ENCODE measurements around the gene CFL1. TPM values are rescaled to one million over a fixed set of nuclear protein-coding genes. Genes with fewer than 3 reads are reported as not detected.

CFL1 gene
- total and polyA plus RNA-seq, 2 donors from 2014 or later, result 705 to 846 TPM

DNA sequence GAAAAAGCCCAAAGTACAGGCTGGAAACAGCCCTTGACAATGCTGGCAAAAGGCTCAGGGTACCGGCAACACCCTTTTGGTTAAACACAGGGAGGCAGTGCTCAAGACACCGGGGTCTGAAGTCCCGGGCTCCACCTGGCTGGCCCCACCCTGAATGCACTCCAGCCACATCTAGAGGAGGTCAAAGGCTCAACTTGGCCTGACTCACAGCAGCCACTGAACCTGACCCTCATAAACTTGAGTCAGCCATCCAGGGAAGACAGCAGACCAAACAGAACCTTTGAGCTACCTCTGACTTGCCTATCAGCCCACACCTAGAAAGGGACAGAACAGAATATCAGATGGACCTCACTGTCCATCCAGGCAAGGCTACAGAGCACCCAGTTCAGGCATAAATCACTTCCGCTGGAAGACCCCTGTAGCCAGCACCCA, 3.8 kb downstream of the CFL1 start:
- H3K9ac ChIP-seq (ENCODE audit: low read length in 3 of 3), result no peak overlapping the region
- H3K4me3 ChIP-seq (ENCODE audit: low read length in 3 of 3), result no peak overlapping the region
- intact Hi-C loops (cut with DNase I), result no loop called here

DNA sequence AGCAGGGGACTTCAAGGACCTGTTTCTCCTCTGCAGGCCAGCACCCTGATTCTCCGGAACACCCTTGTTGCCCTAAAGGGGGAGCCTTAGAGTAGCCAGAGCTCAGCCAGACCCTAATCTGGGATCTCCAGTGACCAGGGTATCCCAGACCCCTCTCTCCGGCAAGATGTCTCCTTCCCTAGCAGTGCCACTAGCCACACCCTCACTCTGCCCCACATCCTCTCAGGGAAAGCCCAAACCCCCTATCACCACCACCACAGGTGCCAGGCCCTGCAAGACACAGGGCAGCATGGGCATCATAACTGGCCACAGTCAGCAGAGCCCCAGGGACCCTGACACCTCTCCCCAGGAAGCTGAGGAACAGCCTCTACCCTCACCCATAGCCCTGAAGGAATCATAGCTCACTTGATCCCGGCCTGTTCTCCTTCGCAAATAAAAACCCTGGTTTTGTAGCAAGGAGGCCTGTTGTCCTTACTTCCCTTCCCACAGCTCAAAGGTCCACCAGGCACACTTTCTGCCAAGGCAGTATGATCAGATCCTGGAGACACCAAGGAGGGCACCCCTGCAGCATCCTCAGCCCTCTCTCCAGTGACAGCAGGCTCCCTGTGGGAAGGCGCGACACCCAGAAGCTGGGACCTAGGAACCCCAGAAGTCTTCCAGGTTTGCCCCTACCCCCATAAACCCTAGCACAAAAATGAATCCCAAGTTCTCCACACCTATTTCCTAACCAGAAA, 4.6 kb downstream of the CFL1 start:
- TF ChIP-seq, protein P1, sequence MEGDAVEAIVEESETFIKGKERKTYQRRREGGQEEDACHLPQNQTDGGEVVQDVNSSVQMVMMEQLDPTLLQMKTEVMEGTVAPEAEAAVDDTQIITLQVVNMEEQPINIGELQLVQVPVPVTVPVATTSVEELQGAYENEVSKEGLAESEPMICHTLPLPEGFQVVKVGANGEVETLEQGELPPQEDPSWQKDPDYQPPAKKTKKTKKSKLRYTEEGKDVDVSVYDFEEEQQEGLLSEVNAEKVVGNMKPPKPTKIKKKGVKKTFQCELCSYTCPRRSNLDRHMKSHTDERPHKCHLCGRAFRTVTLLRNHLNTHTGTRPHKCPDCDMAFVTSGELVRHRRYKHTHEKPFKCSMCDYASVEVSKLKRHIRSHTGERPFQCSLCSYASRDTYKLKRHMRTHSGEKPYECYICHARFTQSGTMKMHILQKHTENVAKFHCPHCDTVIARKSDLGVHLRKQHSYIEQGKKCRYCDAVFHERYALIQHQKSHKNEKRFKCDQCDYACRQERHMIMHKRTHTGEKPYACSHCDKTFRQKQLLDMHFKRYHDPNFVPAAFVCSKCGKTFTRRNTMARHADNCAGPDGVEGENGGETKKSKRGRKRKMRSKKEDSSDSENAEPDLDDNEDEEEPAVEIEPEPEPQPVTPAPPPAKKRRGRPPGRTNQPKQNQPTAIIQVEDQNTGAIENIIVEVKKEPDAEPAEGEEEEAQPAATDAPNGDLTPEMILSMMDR (IDR thresholded peaks at IDR 0.05; ENCODE audit: borderline replicate concordance, extremely low read depth, insufficient read depth), result no peak
- Histone ChIP-seq H3K4me3 (ENCODE audit: low read length in 3 of 3) (no peak overlapping the region), H3K36me3 (ENCODE audit: control insufficient read depth in 2 of 3, insufficient read depth in 3 of 3, low read length in 3 of 3) (peaks cover 11 to 26% (median 24%) of the 10 kb centered on the region in 3 donors), H3K9me3 (ENCODE audit: control insufficient read depth in 2 of 3, insufficient read depth in 1 of 3, low read length in 3 of 3) (peaks cover 0 to 6% (median 0%) of the 10 kb centered on the region in 3 donors), H3K4me1 (ENCODE audit: control insufficient read depth in 2 of 3, insufficient read depth in 2 of 3, low read depth in 1 of 3, low read length in 3 of 3) (peaks cover 0 to 14% (median 9%) of the 10 kb centered on the region in 3 donors), H3K27me3 (ENCODE audit: control insufficient read depth, insufficient read depth, low read length) (no peaks in the 10 kb centered on the region), H3K27ac (ENCODE audit: low read depth in 2 of 2, low read length in 2 of 2) (no peak overlapping the region), H3K9ac (ENCODE audit: low read length in 3 of 3) (no peak overlapping the region)
- no peak for FAIRE-seq
- intact Hi-C loops (cut with DNase I), result no loop called here
- DNase-seq, result peak in 1 of 5 donors; percentile 8

More for the DNA sequence above, 3.8 kb downstream of the CFL1 start:
- Histone ChIP-seq H3K27me3 (ENCODE audit: control insufficient read depth, insufficient read depth, low read length) (no peaks in the 10 kb centered on the region), H3K9me3 (ENCODE audit: control insufficient read depth in 2 of 3, insufficient read depth in 1 of 3, low read length in 3 of 3) (peaks cover 0 to 6% (median 0%) of the 10 kb centered on the region in 3 donors), H3K36me3 (ENCODE audit: control insufficient read depth in 2 of 3, insufficient read depth in 3 of 3, low read length in 3 of 3) (peaks cover 11 to 26% (median 24%) of the 10 kb centered on the region in 3 donors), H3K4me1 (ENCODE audit: control insufficient read depth in 2 of 3, insufficient read depth in 2 of 3, low read depth in 1 of 3, low read length in 3 of 3) (peaks cover 0 to 16% (median 14%) of the 10 kb centered on the region in 3 donors), H3K27ac (ENCODE audit: low read depth in 2 of 2, low read length in 2 of 2) (no peak overlapping the region)
- DNase-seq, result no peak
- no peak for FAIRE-seq
- TF ChIP-seq, protein P1 (IDR thresholded peaks at IDR 0.05; ENCODE audit: borderline replicate concordance, extremely low read depth, insufficient read depth), result no peak

DNA sequence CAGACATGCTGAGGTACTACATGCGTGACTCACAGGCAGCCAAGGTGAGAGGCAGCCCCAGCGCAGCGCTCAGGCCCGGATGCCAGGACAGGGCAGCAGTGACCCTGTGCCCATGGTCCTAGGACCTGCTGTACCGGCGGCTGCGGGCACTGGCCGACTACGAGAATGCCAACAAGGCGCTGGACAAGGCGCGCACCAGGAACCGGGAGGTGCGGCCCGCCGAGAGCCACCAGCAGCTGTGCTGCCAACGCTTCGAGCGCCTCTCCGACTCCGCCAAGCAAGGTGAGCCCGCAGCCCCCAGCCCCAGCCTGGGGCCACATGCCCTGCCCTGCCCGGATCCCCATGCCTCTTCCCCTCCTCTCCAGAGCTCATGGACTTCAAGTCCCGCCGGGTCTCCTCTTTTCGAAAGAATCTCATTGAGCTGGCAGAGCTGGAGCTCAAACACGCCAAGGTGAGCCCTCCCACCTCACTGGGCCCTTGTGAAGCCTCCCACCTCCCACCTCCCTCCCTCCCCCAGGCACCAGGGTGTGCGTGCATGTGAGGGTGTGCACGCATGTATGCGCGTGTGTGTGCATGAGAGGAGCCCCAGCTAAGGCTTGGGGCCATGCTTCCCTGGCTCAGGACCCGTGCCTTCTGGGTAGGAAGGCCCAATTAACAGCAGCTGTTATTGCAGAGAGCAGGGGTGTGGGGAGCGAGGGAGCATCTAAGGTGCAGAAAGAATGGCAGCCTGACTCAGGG, 5.3 kb downstream of the CFL1 start:
- intact Hi-C loops (cut with DNase I), result no loop called here
- peaks cover 0 to 6% (median 0%) of the 10 kb centered on the region in 3 donors for H3K9me3 ChIP-seq (ENCODE audit: control insufficient read depth in 2 of 3, insufficient read depth in 1 of 3, low read length in 3 of 3)
- no peak overlapping the region for H3K4me3 ChIP-seq (ENCODE audit: low read length in 3 of 3)
- no peak overlapping the region for H3K9ac ChIP-seq (ENCODE audit: low read length in 3 of 3)
- DNase-seq (peak in 2 of 5 donors; percentile 7 to 80), FAIRE-seq (no peak)
- H3K4me1 ChIP-seq (ENCODE audit: control insufficient read depth in 2 of 3, insufficient read depth in 2 of 3, low read depth in 1 of 3, low read length in 3 of 3), result peaks cover 0 to 14% (median 9%) of the 10 kb centered on the region in 3 donors
- peaks cover 11 to 26% (median 24%) of the 10 kb centered on the region in 3 donors for H3K36me3 ChIP-seq (ENCODE audit: control insufficient read depth in 2 of 3, insufficient read depth in 3 of 3, low read length in 3 of 3)
- no peaks in the 10 kb centered on the region for H3K27me3 ChIP-seq (ENCODE audit: control insufficient read depth, insufficient read depth, low read length)
- TF ChIP-seq, protein P1 (IDR thresholded peaks at IDR 0.05; ENCODE audit: borderline replicate concordance, extremely low read depth, insufficient read depth), result no peak
- no peak overlapping the region for H3K27ac ChIP-seq (ENCODE audit: low read depth in 2 of 2, low read length in 2 of 2)

Measured in kidney (tissue), 14 donors.